Glutamatergic neuron (in vitro differentiated cells): ENCODE results near the gene AFF1. TPM values are rescaled to one million over a fixed set of nuclear protein-coding genes. Genes with fewer than 3 reads are reported as not detected.

Experiments
- DNase-seq: peaks from one replicate; pipeline ENCODE4 v3.0.0; 2022
- H3K27ac Mint-ChIP-seq: one replicate; pipeline ENCODE4 v1.8.0; 2020; ENCODE audit warnings: mild to moderate bottlenecking, mixed read lengths, inconsistent platforms; ENCODE audit not compliant: unreplicated experiment
- H3K27me3 Mint-ChIP-seq: one replicate; pipeline ENCODE4 v1.8.0; 2020; ENCODE audit warnings: mild to moderate bottlenecking, moderate library complexity, mixed read lengths, inconsistent platforms; ENCODE audit not compliant: unreplicated experiment
- H3K36me3 Mint-ChIP-seq: one replicate; pipeline ENCODE4 v1.8.0; 2020; ENCODE audit warnings: mild to moderate bottlenecking, mixed read lengths, inconsistent platforms; ENCODE audit not compliant: unreplicated experiment
- H3K4me1 Mint-ChIP-seq: one replicate; pipeline ENCODE4 v1.8.0; 2020; ENCODE audit warnings: mild to moderate bottlenecking, low read depth, mixed read lengths, inconsistent platforms; ENCODE audit not compliant: unreplicated experiment
- H3K4me3 Mint-ChIP-seq: one replicate; pipeline ENCODE4 v1.8.0; 2020; ENCODE audit warnings: mild to moderate bottlenecking, mixed read lengths, inconsistent platforms; ENCODE audit not compliant: unreplicated experiment
- H3K9me3 Mint-ChIP-seq: one replicate; pipeline ENCODE4 v1.8.0; 2020; ENCODE audit warnings: mild to moderate bottlenecking, moderate library complexity, mixed read lengths, inconsistent platforms; ENCODE audit not compliant: unreplicated experiment
- total RNA-seq: library from RNA; stranded (reverse); fragmentation: NEBNext Ultra II Directional; extraction: Animal tissue kit (Norgen Biotek cat#: 25700); gene quantifications from one replicate; pipeline ENCODE4 v1.2.1, GENCODE V29; 2021; ENCODE audit not compliant: unreplicated experiment
- TF ChIP-seq, protein P1 (sequence below): fragments of 200-600 bp; sonication (generic); IDR thresholded peaks from one replicate; pipeline ENCODE4 v1.5.0; 2021; ENCODE audit not compliant: partially characterized antibody, unreplicated experiment

Gene AFF1
- total RNA-seq, 1 donor from 2014 or later, result 42.5 TPM

DNA sequence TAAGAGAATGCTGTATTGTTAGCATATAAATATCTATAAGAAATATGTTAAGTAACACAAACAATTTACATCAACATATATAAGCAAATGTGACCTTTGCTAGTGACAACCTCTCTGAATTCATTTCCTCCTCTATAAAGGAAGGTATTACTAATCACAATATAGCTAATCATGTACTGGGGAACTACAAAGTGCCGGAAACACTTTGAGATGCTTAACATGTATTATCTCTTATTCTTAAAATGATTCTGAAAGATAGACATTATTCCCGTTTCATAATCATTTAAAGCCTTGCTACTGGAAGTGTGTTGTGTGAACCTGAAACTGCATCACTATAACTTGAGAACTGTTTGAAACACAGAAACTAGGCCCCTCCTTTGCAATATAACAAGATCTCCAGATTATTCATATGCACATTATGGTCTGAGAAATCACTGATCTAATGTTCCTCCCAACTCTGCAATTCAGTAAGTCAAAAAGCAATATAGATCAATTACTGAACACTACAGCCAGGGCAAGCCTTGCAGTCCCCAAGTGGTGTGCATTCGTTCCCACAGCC, 231.6 kb downstream of the AFF1 start:
- no peak overlapping the region for H3K4me3 Mint-ChIP-seq
- no peaks in the 10 kb centered on the region for H3K4me1 Mint-ChIP-seq
- H3K27ac Mint-ChIP-seq, result no peak overlapping the region
- no peaks in the 10 kb centered on the region for H3K27me3 Mint-ChIP-seq
- TF ChIP-seq, protein P1, sequence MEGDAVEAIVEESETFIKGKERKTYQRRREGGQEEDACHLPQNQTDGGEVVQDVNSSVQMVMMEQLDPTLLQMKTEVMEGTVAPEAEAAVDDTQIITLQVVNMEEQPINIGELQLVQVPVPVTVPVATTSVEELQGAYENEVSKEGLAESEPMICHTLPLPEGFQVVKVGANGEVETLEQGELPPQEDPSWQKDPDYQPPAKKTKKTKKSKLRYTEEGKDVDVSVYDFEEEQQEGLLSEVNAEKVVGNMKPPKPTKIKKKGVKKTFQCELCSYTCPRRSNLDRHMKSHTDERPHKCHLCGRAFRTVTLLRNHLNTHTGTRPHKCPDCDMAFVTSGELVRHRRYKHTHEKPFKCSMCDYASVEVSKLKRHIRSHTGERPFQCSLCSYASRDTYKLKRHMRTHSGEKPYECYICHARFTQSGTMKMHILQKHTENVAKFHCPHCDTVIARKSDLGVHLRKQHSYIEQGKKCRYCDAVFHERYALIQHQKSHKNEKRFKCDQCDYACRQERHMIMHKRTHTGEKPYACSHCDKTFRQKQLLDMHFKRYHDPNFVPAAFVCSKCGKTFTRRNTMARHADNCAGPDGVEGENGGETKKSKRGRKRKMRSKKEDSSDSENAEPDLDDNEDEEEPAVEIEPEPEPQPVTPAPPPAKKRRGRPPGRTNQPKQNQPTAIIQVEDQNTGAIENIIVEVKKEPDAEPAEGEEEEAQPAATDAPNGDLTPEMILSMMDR, result no peak
- H3K36me3 Mint-ChIP-seq, result no peaks in the 10 kb centered on the region
- H3K9me3 Mint-ChIP-seq, result no peaks in the 10 kb centered on the region
- no peak for DNase-seq

DNA sequence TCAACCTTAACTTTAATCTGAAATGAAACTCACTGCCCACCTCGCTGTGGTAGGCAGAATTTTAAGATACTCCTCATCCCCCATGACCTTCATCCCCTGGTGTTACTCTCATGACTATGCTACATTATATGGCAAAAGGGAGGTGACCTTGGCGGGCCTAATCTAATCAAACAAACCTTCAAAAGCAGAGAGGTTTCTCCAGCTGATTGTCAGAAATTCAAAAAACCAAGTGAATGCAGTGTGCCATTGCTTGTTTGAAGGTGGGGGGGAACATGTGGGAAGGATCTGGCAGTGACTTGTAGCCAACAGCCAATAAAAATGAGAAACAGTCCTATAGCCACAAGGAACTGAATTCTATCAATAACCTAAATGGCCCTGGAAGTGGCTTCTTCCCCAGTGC, 237.1 kb downstream of the AFF1 start:
- Mint-ChIP-seq H3K4me1 (no peaks in the 10 kb centered on the region), H3K36me3 (no peaks in the 10 kb centered on the region), H3K4me3 (no peak overlapping the region), H3K9me3 (no peaks in the 10 kb centered on the region), H3K27ac (no peak overlapping the region), H3K27me3 (no peaks in the 10 kb centered on the region)
- TF ChIP-seq, protein P1, result no peak
- DNase-seq, result no peak

DNA sequence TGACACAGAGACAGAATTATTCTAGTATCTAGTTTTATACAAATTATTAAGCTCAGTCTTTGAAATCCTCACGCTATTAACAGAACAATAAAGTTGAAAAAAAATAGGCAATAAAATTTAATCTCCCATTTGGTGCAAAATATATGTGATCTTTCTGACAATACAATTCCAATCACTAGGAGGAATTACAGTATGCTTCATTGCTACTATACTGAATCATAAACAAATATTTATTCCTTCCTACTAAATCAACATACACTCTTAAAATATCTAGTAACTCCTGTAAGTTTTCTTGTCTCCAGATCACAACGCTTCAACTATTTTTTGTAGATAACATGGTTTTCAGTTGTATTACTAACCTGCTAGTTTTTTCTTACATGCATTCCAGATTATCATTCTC, 239.9 kb downstream of the AFF1 start:
- Mint-ChIP-seq H3K4me1 (no peaks in the 10 kb centered on the region), H3K27ac (no peak overlapping the region), H3K4me3 (no peak overlapping the region), H3K27me3 (no peaks in the 10 kb centered on the region), H3K9me3 (no peaks in the 10 kb centered on the region), H3K36me3 (no peaks in the 10 kb centered on the region)
- TF ChIP-seq, protein P1, result no peak
- no peak for DNase-seq

DNA sequence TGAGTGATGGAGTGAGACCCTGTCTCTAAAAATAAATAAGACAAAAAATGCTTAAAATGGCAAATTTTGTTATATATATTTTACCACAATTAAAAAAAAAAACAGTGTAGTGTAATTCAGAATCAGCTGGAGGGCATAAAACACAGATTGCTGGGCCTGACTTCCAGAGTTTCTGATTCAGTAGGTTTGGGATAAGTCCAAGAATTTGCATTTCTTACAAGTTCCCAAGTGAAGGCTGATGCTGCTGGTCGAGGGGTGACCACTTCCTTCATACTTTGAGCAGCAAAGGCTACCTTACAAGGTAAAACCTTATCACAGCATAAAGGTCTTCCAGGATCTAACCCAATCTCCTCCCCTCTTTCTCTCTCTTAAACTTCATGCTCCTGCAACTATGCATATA, 244.9 kb downstream of the AFF1 start:
- H3K4me3 Mint-ChIP-seq, result no peak overlapping the region
- no peaks in the 10 kb centered on the region for H3K9me3 Mint-ChIP-seq
- peaks cover 2% of the 10 kb centered on the region for H3K27me3 Mint-ChIP-seq
- no peaks in the 10 kb centered on the region for H3K36me3 Mint-ChIP-seq
- TF ChIP-seq, protein P1, result no peak
- no peak overlapping the region for H3K27ac Mint-ChIP-seq
- no peaks in the 10 kb centered on the region for H3K4me1 Mint-ChIP-seq
- no peak for DNase-seq

DNA sequence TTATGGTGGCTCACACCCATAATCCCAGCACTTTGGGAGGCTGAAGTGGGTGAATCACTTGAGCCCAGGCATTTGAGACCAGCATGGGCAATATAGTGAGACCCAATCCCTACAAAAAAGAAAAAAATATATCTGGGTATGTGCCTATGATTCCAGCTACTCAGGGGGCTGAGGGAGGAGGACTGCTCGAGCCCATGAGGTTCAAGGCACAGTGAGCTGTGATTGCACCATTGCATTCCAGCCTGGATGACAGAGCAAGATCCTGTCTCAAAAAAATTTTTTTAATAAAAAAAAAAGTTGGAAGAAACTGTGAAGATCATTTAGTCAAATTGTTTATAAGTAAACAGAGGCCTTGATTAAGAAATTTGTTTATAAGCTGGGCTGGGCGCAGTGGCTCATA, 246.0 kb downstream of the AFF1 start:
- no peaks in the 10 kb centered on the region for H3K9me3 Mint-ChIP-seq
- peaks cover 2% of the 10 kb centered on the region for H3K27me3 Mint-ChIP-seq
- no peaks in the 10 kb centered on the region for H3K4me1 Mint-ChIP-seq
- no peak overlapping the region for H3K27ac Mint-ChIP-seq
- DNase-seq, result no peak
- H3K4me3 Mint-ChIP-seq, result no peak overlapping the region
- no peaks in the 10 kb centered on the region for H3K36me3 Mint-ChIP-seq
- TF ChIP-seq, protein P1, result no peak
